ENCODE results near the gene MSH3.

The MSH3 gene

GRCh38 chr5:80705216-80705769 lies 50.8 kb downstream of the MSH3 start:
- Histone ChIP-seq H3K9ac (no peak overlapping the region), H3K36me3 (peaks cover 23 to 79% (median 43%) of the 10 kb centered on the region in 11 experiments), H3K27ac (no peak overlapping the region), H3K4me2 (no peak overlapping the region), H3K4me3 (no peak overlapping the region), H3K27me3 (no peaks in the 10 kb centered on the region), H3K9me3 (replicated peaks in 1 of 11) (no peaks in the 10 kb centered on the region), H4K20me1 (no peaks in the 10 kb centered on the region; a peak in 1 of 22 replicates), H3K4me1 (peaks cover 9 to 36% (median 27%) of the 10 kb centered on the region in 10 experiments)
- TF ChIP-seq Cebpa-rat (IDR thresholded peaks at IDR 0.05), result no peak

GRCh38 chr5:80705801-80706200 lies 51.3 kb downstream of the MSH3 start:
- no peak overlapping the region for H3K27ac ChIP-seq
- H3K9me3 ChIP-seq (replicated peaks in 1 of 11), result no peaks in the 10 kb centered on the region
- no peaks in the 10 kb centered on the region for H4K20me1 ChIP-seq
- H3K4me3 ChIP-seq, result no peak overlapping the region
- H3K27me3 ChIP-seq, result no peaks in the 10 kb centered on the region
- no peak overlapping the region for H3K4me2 ChIP-seq
- no peak for TF ChIP-seq Cebpa-rat (IDR thresholded peaks at IDR 0.05)
- peaks cover 25 to 81% (median 43%) of the 10 kb centered on the region in 11 experiments for H3K36me3 ChIP-seq
- H3K9ac ChIP-seq, result no peak overlapping the region
- H3K4me1 ChIP-seq, result peaks cover 9 to 36% (median 27%) of the 10 kb centered on the region in 10 experiments

- Histone ChIP-seq H3K4me3 (no peak overlapping the region), H3K9me3 (replicated peaks in 1 of 11) (no peaks in the 10 kb centered on the region), H3K4me2 (no peak overlapping the region), H3K27ac (no peak overlapping the region), H3K4me1 (peaks cover 9 to 32% (median 26%) of the 10 kb centered on the region in 10 experiments), H3K27me3 (no peaks in the 10 kb centered on the region), H4K20me1 (peaks cover 0 to 3% (median 0%) of the 10 kb centered on the region in 11 experiments; a peak in 1 of 22 replicates), H3K36me3 (peaks cover 31 to 80% (median 44%) of the 10 kb centered on the region in 11 experiments), H3K9ac (no peak overlapping the region)
- TF ChIP-seq Cebpa-rat (IDR thresholded peaks at IDR 0.05), result no peak; a peak in 1 of 22 replicates
These were observed 52.5 kb downstream of the MSH3 start for GRCh38 chr5:80706835-80707447.

GRCh38 chr5:80707645-80708044 lies 53.2 kb downstream of the MSH3 start:
- TF ChIP-seq Cebpa-rat (IDR thresholded peaks at IDR 0.05), result no peak
- Histone ChIP-seq H3K9me3 (replicated peaks in 1 of 11) (no peaks in the 10 kb centered on the region), H3K27ac (no peak overlapping the region), H3K36me3 (peaks cover 24 to 75% (median 40%) of the 10 kb centered on the region in 11 experiments), H3K4me1 (peaks cover 9 to 25% (median 19%) of the 10 kb centered on the region in 10 experiments), H3K4me2 (no peak overlapping the region), H3K9ac (no peak overlapping the region), H4K20me1 (peaks cover 0 to 3% (median 0%) of the 10 kb centered on the region in 11 experiments; a peak in 1 of 22 replicates), H3K4me3 (no peak overlapping the region), H3K27me3 (no peaks in the 10 kb centered on the region)

GRCh38 chr5:80711216-80711615 lies 56.8 kb downstream of the MSH3 start:
- Histone ChIP-seq H3K27ac (no peak overlapping the region), H3K4me3 (no peak overlapping the region), H3K9ac (no peak overlapping the region), H3K4me1 (peaks cover 0 to 5% (median 0%) of the 10 kb centered on the region in 10 experiments; a peak in 2 of 20 replicates), H4K20me1 (peaks cover 0 to 3% (median 0%) of the 10 kb centered on the region in 11 experiments; a peak in 1 of 22 replicates), H3K36me3 (peaks cover 33 to 83% (median 65%) of the 10 kb centered on the region in 11 experiments), H3K9me3 (replicated peaks in 1 of 11) (peaks cover 0 to 14% (median 0%) of the 10 kb centered on the region in 11 experiments; a peak in 4 of 22 replicates), H3K4me2 (no peak overlapping the region), H3K27me3 (no peaks in the 10 kb centered on the region)
- TF ChIP-seq Cebpa-rat (IDR thresholded peaks at IDR 0.05), result no peak

- no peak overlapping the region for H3K9ac ChIP-seq
- no peak overlapping the region for H3K27ac ChIP-seq
- TF ChIP-seq Cebpa-rat (IDR thresholded peaks at IDR 0.05), result no peak
These were observed 57.5 kb downstream of the MSH3 start for GRCh38 chr5:80711938-80712337.

GRCh38 chr5:80712919-80713318 lies 58.5 kb downstream of the MSH3 start:
- H3K4me3 ChIP-seq, result no peak overlapping the region
- no peak for TF ChIP-seq Cebpa-rat (IDR thresholded peaks at IDR 0.05)

More at GRCh38 chr5:80711938-80712337, 57.5 kb downstream of the MSH3 start:
- Histone ChIP-seq H3K4me2 (no peak overlapping the region), H3K27me3 (no peaks in the 10 kb centered on the region), H3K4me3 (no peak overlapping the region), H3K9me3 (replicated peaks in 1 of 11) (peaks cover 0 to 14% (median 0%) of the 10 kb centered on the region in 11 experiments; a peak in 4 of 22 replicates), H3K36me3 (peaks cover 37 to 87% (median 68%) of the 10 kb centered on the region in 11 experiments), H4K20me1 (peaks cover 0 to 3% (median 0%) of the 10 kb centered on the region in 11 experiments; a peak in 1 of 22 replicates), H3K4me1 (peaks cover 0 to 5% (median 0%) of the 10 kb centered on the region in 10 experiments; a peak in 2 of 20 replicates)

GRCh38 chr5:80713631-80714030 lies 59.2 kb downstream of the MSH3 start:
- Histone ChIP-seq H3K4me1 (peaks cover 0 to 4% (median 0%) of the 10 kb centered on the region in 10 experiments; a peak in 1 of 20 replicates), H3K27ac (no peak overlapping the region), H3K4me2 (no peak overlapping the region), H3K36me3 (peaks cover 43 to 87% (median 69%) of the 10 kb centered on the region in 11 experiments), H3K27me3 (no peaks in the 10 kb centered on the region), H3K9ac (no peak overlapping the region), H3K9me3 (replicated peaks in 1 of 11) (peaks cover 0 to 14% (median 8%) of the 10 kb centered on the region in 11 experiments; a peak in 12 of 22 replicates), H3K4me3 (no peak overlapping the region), H4K20me1 (peaks cover 0 to 3% (median 0%) of the 10 kb centered on the region in 11 experiments; a peak in 1 of 22 replicates)
- no peak for TF ChIP-seq Cebpa-rat (IDR thresholded peaks at IDR 0.05)

More at GRCh38 chr5:80712919-80713318, 58.5 kb downstream of the MSH3 start:
- Histone ChIP-seq H3K27me3 (no peaks in the 10 kb centered on the region), H3K27ac (no peak overlapping the region), H3K4me1 (peaks cover 0 to 4% (median 0%) of the 10 kb centered on the region in 10 experiments; a peak in 1 of 20 replicates), H3K36me3 (peaks cover 40 to 87% (median 69%) of the 10 kb centered on the region in 11 experiments), H3K9me3 (replicated peaks in 1 of 11) (peaks cover 0 to 14% (median 3%) of the 10 kb centered on the region in 11 experiments; a peak in 6 of 22 replicates), H4K20me1 (peaks cover 0 to 3% (median 0%) of the 10 kb centered on the region in 11 experiments; a peak in 1 of 22 replicates), H3K4me2 (no peak overlapping the region), H3K9ac (no peak overlapping the region)
